Panc1 (cell line): ENCODE results near the gene SLC9A8.
"Not testable (repeated sequence)": the region's sequence is repeated elsewhere in the genome, so short reads cannot be mapped to it uniquely, and the experiment has no call there.

Experiments used
- CTCF ChIP-seq: fragments of 450-650 bp; IDR thresholded peaks from 2 replicates; pipeline ENCODE4 v1.5.1; 2017; ENCODE audit warnings: mild to moderate bottlenecking
- POLR2AphosphoS5 ChIP-seq: IDR thresholded peaks from 2 replicates; pipeline ENCODE4 v1.6.1; 2012; ENCODE audit warnings: mild to moderate bottlenecking, low read depth, low read length, moderate library complexity
- REST ChIP-seq, 2 experiments: IDR thresholded peaks; 2 replicates each; pipeline ENCODE4 v1.6.1; 2011 to 2012; ENCODE audit warnings: low read depth in 2 of 2, control low read depth in 1 of 2, low read length in 1 of 2, mild to moderate bottlenecking in 1 of 2, moderate library complexity in 1 of 2; ENCODE audit not compliant: insufficient read depth in 1 of 2
- SIN3A ChIP-seq: IDR thresholded peaks from 2 replicates; pipeline ENCODE4 v1.6.1; 2012; ENCODE audit warnings: low read depth, mild to moderate bottlenecking, low read length, moderate library complexity, borderline replicate concordance; ENCODE audit not compliant: insufficient read depth
- TCF7L2 ChIP-seq: IDR thresholded peaks from 2 replicates; pipeline ENCODE4 v1.6.1; 2011; ENCODE audit warnings: mild to moderate bottlenecking, low read depth, low read length, inconsistent platforms

- TF ChIP-seq CTCF; POLR2AphosphoS5; REST (IDR thresholded peaks at IDR 0.05; ENCODE audit: insufficient read depth in 1 of 2, low read depth in 2 of 2, low read length in 1 of 2); TCF7L2; SIN3A: not testable (repeated sequence)
Measured at GRCh38 chr20:49774213-49774612, 38.4 kb upstream of the SLC9A8 start.
